Stimulated activated CD8-positive, alpha-beta memory T cell treated with anti-CD3 and anti-CD28 coated beads, Interleukin-15, amount 100 ng/mL, for 4 hours (primary cell): ENCODE measurements around the gene ARHGAP44.

Source experiments
- DNase-seq, 2 donors: peaks; one replicate each; pipeline ENCODE4 v3.0.0-alpha.2; 2020; ENCODE audit warnings: low read depth in 2 of 2

Gene ARHGAP44, protein sequence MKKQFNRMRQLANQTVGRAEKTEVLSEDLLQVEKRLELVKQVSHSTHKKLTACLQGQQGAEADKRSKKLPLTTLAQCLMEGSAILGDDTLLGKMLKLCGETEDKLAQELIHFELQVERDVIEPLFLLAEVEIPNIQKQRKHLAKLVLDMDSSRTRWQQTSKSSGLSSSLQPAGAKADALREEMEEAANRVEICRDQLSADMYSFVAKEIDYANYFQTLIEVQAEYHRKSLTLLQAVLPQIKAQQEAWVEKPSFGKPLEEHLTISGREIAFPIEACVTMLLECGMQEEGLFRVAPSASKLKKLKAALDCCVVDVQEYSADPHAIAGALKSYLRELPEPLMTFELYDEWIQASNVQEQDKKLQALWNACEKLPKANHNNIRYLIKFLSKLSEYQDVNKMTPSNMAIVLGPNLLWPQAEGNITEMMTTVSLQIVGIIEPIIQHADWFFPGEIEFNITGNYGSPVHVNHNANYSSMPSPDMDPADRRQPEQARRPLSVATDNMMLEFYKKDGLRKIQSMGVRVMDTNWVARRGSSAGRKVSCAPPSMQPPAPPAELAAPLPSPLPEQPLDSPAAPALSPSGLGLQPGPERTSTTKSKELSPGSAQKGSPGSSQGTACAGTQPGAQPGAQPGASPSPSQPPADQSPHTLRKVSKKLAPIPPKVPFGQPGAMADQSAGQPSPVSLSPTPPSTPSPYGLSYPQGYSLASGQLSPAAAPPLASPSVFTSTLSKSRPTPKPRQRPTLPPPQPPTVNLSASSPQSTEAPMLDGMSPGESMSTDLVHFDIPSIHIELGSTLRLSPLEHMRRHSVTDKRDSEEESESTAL

DNA sequence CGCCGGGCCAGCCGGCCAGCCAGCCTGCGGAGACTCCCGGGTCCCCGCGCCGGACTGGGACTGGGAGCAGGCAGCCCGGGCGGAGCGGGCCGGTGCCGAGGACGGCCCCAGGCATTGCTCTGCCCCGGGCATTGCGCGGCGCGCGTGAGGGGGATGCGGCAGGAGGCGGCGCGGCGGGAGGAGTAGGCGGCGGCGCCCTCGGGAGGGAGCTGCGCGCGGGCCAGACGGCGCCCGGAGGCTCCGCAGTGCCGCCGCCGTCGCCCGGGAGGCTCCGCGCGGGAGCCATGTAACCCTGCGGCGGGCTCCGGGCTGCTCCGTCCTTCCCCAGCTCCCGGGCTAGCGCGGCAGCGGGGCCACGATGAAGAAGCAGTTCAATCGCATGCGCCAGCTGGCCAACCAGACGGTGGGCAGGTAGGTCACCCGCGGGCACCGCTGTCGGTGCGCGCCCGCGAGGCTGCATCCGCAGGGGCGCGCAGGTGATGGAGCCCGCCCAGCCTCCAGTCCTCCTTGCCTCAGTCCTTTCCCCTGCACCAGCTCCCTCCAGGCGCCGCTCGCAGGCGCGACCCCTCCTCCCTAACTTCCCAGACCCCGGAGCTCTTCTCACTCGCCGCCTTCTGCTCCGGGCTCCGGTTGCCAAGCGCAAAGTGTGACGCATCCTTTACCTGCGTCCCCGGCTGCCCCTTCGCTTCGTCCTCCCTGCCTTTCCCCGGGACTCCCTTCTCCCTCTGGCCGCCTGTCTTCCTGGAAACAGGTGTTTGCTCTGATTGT is at the start of gene ARHGAP44:
Gene ARHGAP44, plus strand, starts transcription at position 18 of the 768 bp plus-strand sequence. Its CDS starts 341 bp downstream, at position 359.
- no peak for DNase-seq

DNA sequence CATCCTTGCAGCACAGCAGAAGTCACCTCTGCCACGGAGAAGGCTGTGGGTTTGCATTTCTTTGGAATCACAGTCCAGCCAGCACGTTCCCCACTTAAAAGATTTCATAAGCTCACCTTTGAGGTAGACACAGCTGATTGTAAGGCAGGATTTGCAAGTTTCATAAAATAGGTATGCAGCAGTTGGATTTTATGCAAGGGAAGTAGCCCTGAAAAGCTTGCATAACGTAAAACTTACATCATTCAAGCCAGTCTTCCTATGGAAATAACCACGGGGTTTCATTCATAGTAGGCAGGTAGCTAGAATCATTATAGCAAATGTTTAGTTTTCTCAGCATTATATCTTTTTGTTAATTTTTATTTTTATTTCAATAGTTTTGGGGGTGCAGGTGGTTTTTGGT is 49.8 kb upstream of the ARHGAP44 start:
- no peak for DNase-seq

DNA sequence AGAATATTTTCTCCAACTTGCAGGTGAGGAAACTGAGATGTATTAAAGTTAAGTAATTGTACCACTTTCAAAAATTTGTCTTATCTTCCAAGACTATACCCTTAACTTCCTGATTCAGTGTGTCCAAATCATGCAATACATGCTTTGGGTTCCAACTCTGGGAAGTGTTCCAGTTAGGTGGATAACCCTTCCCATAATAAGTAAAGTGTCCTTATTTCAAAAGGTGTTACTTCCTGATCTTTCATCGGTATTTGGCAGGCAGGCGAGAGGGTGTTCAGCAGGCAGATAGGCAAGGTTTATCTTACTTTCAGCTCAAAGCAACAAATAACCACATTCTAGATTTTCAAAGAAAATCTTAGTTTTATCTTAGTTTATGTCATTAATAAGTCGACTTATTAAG is 46.3 kb upstream of the ARHGAP44 start:
- no peak for DNase-seq

DNA sequence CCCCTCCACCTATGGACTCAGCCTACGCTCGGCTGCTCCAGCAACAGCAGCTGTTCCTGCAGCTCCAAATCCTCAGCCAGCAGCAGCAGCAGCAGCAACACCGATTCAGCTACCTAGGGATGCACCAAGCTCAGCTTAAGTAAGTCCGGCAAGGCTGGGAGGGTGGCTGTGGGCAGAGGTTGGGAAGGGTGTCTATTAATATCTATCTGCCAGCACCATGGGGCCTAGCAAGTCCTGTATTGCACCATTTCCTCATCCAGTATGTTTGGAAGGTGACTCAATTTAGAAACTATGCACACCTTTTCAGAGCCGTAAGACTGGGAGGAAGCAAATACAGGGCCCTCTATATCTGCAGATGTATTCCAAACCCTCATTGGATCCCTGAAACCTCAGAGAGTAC is 45.0 kb upstream of the ARHGAP44 start:
- no peak for DNase-seq

DNA sequence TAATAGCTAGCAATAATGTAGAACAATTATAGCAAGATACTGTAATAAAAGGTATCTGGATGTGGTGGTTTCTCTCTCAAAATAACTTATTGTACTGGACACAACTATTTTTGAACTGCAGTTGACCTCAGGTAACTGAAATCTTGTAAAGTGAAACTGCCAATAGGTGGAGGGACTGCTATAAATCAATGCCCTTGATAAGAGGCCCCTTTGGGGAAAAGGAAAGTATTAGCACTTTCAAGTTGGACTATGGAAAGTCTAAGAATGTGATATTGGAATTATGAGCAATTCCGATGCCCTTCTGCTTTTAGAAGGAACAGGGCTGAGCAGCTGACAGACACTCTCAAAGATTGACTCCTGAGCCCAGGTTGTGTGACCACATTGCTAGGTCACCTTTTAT is 44.5 kb upstream of the ARHGAP44 start:
- DNase-seq = no peak

DNA sequence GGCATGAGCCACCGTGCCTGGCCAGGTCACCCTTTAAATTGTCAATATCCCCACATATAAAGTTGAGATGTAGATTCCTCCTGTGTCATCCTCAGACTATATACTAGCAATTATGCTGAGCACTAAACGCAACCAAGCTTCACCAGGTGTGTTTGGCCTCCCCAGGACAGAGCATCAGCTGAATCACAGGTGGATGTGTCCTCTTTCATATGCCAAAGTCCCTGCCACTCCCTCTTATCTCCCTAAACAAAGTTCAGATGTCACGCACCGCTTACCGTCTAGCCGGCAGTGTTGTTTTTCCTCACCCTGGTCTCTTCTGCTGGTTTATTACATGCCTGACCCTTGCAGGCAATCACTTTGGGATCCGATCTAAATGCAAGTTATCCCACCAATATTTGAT is 43.8 kb upstream of the ARHGAP44 start:
- no peak for DNase-seq

DNA sequence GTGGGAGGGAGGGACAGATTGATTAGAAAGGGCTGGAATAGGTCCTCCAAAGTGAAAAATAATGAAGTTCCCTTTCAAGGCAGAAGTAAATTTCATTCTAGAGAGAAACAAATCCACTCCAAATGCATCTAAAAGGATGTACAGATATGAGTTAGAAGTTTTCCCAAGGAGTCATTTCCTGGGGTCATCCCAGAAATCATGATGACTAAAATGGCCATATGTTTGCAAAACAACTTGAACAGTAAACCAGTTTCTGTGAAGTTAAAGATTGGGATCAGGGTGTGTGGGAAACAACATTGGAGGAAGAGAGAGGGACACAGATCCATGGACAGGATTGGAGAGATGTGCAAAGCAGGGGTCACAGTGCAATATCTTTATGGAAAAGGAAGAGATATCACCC is 32.5 kb upstream of the ARHGAP44 start:
- no peak for DNase-seq

DNA sequence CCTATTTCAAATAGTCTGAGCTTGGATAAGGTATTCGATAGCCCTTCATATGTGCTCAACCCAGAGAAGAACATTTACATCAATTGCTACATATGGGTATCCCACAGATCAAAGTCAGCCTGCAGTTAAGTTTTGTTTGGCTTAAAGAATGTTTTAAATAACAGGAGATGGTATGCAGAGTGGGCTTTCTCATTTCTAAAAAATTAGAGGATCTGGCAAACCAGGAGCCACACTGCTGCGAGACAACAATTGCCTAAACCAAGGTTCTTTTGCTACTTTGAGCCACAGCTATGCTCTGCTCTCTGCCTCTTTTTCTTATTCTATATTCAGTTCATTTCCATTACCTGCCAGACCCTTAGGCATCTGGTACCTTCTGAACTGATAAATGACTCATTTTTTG is 30.2 kb upstream of the ARHGAP44 start:
- DNase-seq = no peak

DNA sequence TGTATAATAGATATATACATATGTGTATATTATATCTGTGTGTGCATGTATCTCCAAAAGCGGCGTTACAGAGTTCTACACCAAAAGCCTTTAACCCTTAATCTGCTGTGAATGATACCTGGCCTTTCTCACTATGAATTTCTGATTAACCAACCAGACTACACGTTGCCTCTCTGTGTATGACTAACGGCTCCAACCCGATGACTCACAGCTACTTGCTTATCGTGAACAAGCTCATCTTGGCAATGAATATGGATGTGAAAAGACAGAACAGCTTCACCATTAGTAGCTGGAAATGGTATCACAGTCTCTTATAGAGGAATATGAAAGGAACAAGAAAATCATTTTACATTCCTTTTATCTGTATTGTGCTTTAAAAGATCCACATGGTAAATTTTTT is 23.8 kb upstream of the ARHGAP44 start:
- no peak for DNase-seq

DNA sequence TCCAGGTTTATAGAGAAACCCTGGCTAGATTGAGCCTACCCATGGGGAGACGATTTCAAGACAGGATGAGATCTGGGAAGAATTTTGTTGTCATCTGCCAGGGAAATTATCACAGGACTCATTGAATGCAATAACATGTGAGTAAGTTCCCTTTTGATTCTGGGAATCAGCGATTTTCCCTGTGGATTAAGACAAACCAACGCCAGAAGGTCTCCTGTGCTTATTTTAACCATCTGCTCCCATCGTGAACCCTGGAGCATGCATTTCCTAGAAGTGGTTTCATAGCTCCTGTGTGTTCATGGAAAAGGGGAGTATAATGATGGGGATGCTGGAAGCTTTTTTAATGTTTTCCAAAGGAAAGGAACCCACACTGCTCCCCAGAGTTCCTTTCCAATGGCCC is 21.0 kb upstream of the ARHGAP44 start:
- DNase-seq = no peak

DNA sequence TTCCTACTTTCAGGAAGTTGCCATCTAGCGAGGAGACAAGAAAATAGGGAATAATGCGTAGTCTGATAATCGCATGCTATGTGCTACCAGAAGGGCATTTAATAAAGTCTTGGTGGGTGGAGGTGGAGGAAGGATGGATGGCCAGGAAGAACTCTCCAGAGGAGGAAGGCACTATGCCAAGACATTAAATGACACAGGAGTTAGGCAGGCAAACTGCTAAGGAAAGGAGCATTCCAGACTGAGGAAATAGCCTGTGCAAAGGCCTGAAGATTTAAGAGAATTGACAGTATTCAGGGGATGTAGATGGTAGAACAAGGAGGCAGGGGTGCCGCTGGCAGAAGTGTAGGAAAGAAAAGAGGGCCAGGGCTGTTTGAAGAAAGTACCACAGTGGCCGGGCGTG is 19.3 kb upstream of the ARHGAP44 start:
- DNase-seq = no peak

DNA sequence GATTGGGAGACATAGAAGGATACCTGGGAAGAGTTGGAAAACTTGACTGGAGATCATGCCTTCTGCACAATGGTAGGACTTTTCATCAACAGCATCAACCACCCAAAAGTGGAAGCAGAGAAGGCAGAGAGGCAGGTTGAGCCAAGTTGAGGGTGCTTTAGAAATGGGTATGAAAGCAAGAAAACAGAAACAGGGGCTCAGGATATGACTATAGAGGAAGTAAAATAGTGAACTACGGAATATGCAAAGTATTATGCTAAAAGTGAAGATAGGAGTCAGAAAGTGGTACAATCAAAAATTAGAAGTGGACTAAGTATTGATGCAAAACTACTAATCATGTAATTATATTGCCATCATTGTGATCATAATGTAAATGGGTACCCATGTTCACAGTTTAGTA is 16.1 kb upstream of the ARHGAP44 start:
- DNase-seq = no peak

DNA sequence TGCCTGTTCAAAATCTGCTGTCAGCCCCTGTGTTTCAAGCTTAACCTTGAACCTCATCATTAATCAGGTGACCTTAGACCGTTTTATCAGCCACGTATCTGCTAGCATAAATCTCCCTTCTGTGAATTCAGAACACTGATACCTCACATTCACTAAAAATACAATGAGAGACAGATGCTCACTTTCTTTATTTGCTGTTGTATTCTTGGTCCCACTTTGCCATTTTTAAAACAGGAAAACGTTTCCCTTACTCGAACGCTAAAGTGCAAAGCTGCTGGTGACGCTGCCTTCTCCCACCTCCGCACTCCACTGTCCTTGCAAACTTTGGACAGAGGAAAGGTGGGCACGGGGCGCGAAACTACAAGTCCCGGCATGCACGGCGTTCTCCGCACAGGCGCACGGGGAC is 220 bp upstream of the ARHGAP44 start:
- no peak for DNase-seq

DNA sequence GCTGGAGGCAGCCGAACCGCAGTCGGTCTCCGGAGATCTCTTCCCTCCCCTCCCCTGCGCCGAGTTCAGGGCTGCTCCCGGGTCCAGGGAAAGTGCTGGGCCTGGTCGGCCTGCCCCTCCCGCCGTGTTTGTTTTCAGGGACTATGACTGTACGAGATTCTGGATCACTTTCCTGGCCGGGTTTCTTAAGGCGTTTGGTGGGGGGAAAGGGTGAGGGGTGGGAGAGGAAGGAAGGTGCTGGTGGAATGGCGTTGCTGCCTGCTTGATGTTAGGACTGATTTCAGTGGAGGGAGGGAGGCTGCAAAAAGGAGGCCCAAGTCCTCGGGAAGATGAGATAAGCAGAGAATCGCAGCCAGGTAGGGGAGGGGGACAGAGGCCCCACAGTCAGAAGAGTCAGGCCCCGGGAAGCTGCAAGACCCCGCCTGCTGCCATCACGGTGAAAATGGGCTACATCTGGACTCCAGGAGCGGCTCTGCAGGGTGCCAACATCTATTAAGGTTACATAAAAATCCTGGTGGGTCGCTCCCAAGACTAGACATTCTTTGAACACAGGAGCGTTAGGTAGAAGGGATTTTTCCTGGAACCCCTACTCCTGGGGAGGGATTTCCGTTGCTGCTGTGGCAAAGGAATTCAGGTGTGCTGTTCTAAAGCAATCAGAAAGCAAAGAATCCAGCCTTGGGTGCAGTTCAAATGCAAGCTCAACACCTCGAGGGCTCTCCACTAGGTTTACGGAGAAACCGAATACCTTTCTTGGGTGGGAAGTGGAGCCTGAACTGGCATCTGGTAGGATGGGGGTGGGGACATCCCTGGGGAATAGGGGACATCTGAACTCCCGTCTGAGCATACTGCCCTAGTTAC is 1.2 kb downstream of the ARHGAP44 start:
- no peak for DNase-seq

DNA sequence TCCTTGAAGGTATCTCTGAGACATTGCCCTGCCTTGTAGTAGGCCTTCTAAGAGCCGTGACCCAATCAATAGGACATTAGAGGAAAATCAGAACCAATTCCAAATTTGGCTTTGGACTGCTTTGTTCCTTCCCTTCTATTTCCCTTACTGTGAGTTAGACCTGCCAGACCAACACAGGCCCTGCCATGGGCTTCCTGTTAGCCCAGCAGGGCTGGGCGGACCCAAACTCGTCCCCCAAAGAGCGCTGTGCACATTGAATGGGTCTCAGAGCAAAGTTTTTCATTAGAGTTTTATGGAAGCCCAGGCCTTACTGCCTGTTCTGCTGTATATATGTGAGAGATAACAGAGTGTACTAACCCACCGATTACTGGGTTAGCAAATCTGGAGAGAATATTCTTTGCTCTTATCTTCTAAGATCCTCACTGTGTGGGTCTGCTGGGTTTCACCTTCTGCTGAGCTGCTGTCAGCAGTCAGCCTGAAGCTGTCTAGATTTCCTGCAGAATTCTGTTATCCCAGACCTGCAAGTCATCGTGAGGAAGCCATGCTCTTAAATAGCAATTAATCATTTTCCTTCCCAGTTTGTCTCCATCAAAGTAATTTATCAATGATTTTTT is 5.7 kb downstream of the ARHGAP44 start:
- no peak for DNase-seq

DNA sequence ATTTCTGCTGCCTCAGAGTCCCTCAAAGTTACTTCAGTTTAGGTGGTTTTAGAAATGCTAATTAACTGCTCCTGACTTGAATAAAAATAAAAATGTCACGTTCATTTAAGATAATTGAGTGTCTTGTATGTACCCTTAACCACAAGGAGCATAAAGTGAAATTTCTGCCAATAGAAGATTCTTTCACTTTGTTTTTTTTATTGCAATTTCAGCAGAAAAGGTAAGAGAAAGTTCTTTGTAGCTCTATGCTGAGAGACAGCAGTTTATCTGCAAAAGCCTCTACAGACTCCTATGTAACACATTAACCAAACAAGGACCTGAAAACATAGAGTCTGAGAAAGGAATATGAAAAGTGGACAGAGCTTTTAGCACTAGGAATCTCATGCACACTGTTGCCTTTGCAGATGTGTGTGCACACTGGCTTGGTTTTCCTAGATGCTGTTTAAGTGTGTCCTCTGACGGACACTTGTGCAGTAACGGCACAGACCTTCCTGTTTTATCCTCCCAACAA is 11.6 kb downstream of the ARHGAP44 start:
- no peak for DNase-seq

DNA sequence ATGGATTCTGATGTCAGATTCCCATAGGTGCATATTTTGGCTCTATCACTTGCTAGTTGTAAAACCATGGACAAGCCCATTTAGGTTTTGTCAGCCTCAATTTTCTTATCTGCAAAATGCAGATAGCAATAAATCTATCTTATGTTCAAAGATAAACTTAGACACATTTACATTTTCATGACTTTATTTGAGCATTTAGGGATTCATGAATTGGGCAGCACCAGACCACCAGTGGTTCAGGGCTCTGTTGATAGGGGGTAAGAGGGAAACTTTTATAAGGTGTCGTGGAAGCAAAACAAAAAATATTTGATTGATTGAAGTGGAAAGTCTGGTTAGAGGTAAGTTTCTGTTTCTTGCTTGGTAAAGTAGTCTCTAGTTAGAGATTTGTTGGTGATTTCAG is 17.3 kb downstream of the ARHGAP44 start:
- no peak for DNase-seq

DNA sequence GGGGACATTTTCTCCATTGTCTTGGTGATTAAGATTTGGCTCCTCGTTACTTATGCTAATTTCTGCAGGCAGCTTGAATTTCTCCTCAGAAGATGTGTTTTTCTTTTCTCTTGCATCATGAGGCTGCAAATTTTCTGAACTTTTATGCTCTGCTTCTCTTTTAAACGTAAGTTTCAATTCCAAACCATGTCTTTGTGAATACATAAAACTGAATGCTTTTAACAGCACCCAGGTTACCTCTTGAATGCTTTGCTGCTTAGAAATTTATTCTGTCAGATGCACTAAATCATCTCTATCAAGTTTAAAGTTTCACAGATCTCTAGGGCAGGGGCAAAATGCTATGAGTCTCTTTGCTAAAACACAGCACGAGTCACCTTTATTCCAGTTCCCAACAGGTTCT is 19.4 kb downstream of the ARHGAP44 start:
- no peak for DNase-seq

DNA sequence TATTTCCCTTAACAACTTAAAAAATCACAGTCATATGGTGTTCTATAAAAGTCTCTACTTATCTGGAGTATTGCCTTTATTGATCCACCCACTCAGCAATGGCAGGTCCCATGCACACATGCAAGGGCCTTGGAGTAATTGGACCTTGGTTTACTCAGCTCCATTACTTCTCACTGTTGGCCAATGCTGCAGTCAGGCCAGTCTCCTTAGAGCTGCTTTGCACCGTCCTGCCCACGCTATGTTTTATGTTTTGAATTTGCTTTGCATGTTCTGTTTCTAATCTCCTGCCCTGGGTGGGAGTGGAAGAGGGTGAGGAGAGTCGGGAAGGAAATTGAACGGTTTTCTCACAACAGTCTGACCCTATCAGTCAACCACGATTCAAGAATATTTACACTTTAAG is 23.6 kb downstream of the ARHGAP44 start:
- no peak for DNase-seq

DNA sequence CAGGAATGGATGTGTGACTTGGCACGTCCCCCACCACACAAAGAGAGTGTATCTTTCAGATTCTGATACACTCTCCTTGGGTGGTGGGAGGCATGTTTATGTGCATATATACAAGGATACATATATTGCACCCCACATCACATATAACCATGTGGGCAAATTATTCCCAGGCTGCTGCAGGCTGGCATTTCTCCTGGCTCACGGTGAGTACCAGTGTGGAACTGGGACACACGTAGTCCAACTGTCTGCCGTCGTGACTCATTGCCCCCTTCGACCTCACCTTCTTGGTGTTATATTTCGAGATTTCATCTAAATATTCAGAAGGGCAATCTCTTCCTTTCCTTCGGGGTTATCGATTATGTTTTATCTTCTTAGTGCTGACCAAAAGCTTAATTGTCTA is 24.4 kb downstream of the ARHGAP44 start:
- DNase-seq = no peak

DNA sequence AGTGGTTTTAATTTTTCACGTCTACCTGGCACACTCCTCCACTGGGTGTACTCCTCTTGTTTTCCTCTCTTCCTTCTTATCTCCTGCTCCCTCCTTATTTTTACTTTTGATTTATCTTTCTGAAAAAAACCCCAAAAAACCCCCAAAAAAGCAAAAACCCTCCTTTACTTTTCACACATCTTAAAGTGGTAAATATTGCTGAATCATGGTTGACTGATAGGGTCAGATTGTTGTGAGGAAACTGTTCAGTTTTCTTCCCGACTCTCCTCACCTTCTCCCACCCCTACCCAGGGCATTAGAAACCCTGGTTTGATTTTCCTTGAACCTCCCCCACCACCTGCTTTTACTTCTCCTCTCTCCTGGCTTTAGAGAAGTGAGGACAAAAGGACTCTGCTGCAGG is 25.4 kb downstream of the ARHGAP44 start:
- DNase-seq = no peak
